GM12878 (cell line): ENCODE measurements around the gene ARMC3. TPM values are rescaled to one million over a fixed set of nuclear protein-coding genes. Genes with fewer than 3 reads are reported as not detected.

Experiments
- ATAC-seq: fragments of 200-7000 bp; cut with Tn5 transposase; 3 replicates; pipeline ENCODE4 v1.9.1; 2020; ENCODE audit warnings: mild to moderate bottlenecking, moderate library complexity
- BruUV-seq: library from RNA; stranded (reverse); fragments of 400-500 nt; replicated peaks from 2 replicates; lab custom pipeline; 2021; lab: Mats Ljungman, UMichigan
- CTCF ChIA-PET: fragments of 300-600 bp; sonication (Branson Sonifier 250); formaldehyde crosslinking; extraction: SDS; loops from one replicate; lab custom pipeline; 2021; ENCODE audit warnings: inconsistent platforms; lab: Yijun Ruan, JAX
- POLR2A ChIA-PET: fragments of 350-600 bp; formaldehyde crosslinking; extraction: SDS; loops from one replicate; lab custom pipeline; 2021; ENCODE audit warnings: inconsistent platforms; lab: Charles Lee
- RAD21 ChIA-PET: fragments of 300-600 bp; sonication (Branson Sonifier 250); formaldehyde crosslinking; loops from one replicate; lab custom pipeline; 2023; ENCODE audit warnings: antibody characterized with exemption; ENCODE audit not compliant: unreplicated experiment; lab: Charles Lee
- SMC1A ChIA-PET: fragments of 300-600 bp; sonication (Branson Sonifier 250); formaldehyde crosslinking; loops from one replicate; lab custom pipeline; 2023; ENCODE audit not compliant: unreplicated experiment, uncharacterized antibody; lab: Charles Lee
- DNase-seq: peaks from one replicate; pipeline ENCODE4 v3.0.0-alpha.2; 2011; ENCODE audit warnings: low read depth, low spot score
- FAIRE-seq: peaks from 3 replicates; lab custom pipeline; 2011; peaks lifted over from hg19 to GRCh38; lab: Jason Lieb, UNC
- H2AFZ ChIP-seq: 2 replicates; pipeline ENCODE4 v1.6.0; 2011; ENCODE audit warnings: low read depth, low read length, control low read depth; ENCODE audit not compliant: control insufficient read depth
- H3K27ac ChIP-seq: 2 replicates; pipeline ENCODE4 v1.5.1; 2011; ENCODE audit warnings: control low read depth; ENCODE audit not compliant: control insufficient read depth, insufficient read depth
- H3K27me3 ChIP-seq, 2 experiments: replicated peaks in 1 of 2; 2 replicates each; pipeline versions ENCODE4 v1.6.0 to v1.6.1; 2011; ENCODE audit warnings: low read length in 1 of 2; ENCODE audit not compliant: control insufficient read depth in 2 of 2, insufficient read depth in 2 of 2
- H3K36me3 ChIP-seq, 2 experiments: 2 replicates each; pipeline ENCODE4 v1.5.1; 2011; ENCODE audit warnings: low read length in 1 of 2; ENCODE audit not compliant: control insufficient read depth in 2 of 2, insufficient read depth in 2 of 2
- H3K4me1 ChIP-seq: 2 replicates; pipeline ENCODE4 v1.6.1; 2011; ENCODE audit warnings: mild to moderate bottlenecking, low read length, moderate library complexity, mixed read lengths; ENCODE audit not compliant: control insufficient read depth, insufficient read depth
- H3K4me2 ChIP-seq: 2 replicates; pipeline ENCODE4 v1.6.0; 2011; ENCODE audit warnings: control low read depth; ENCODE audit not compliant: control insufficient read depth, insufficient read depth
- H3K4me3 ChIP-seq: fragments of 200-600 bp; sonication (generic); 2 replicates; pipeline ENCODE4 v1.5.1; 2016
- H3K79me2 ChIP-seq: 2 replicates; pipeline ENCODE4 v1.6.0; 2011; ENCODE audit warnings: low read length; ENCODE audit not compliant: control insufficient read depth, insufficient read depth
- H3K9ac ChIP-seq: 2 replicates; pipeline ENCODE4 v1.8.0; 2011; ENCODE audit warnings: low read length, control low read depth, mixed read lengths; ENCODE audit not compliant: control insufficient read depth, insufficient read depth
- H3K9me3 ChIP-seq: replicated peaks from 3 replicates; pipeline ENCODE4 v1.5.1; 2011; ENCODE audit warnings: mild to moderate bottlenecking, low read length; ENCODE audit not compliant: control insufficient read depth, insufficient read depth
- H4K20me1 ChIP-seq: 2 replicates; pipeline ENCODE4 v1.6.0; 2011; ENCODE audit not compliant: control insufficient read depth, insufficient read depth
- ATF7 ChIP-seq: fragments of 450-650 bp; IDR thresholded peaks from 2 replicates; pipeline ENCODE4 v1.6.1; 2016; ENCODE audit warnings: low read depth, mild to moderate bottlenecking
- DPF2 ChIP-seq: fragments of 450-650 bp; IDR thresholded peaks from 2 replicates; pipeline ENCODE4 v1.6.1; 2017; ENCODE audit warnings: mild to moderate bottlenecking
- E2F8 ChIP-seq: fragments of 450-650 bp; IDR thresholded peaks from 2 replicates; pipeline ENCODE4 v1.6.1; 2018; ENCODE audit warnings: mild to moderate bottlenecking, low read depth, moderate library complexity; ENCODE audit not compliant: partially characterized antibody
- E4F1 ChIP-seq: fragments of 450-650 bp; IDR thresholded peaks from 2 replicates; pipeline ENCODE4 v1.6.1; 2018; ENCODE audit warnings: borderline replicate concordance, mild to moderate bottlenecking; ENCODE audit not compliant: partially characterized antibody
- FOXK2 ChIP-seq: fragments of 450-650 bp; IDR thresholded peaks from 2 replicates; pipeline ENCODE4 v1.6.1; 2017; ENCODE audit warnings: mild to moderate bottlenecking, moderate library complexity
- HDAC2 ChIP-seq: fragments of 200-600 bp; sonication (generic); IDR thresholded peaks from 2 replicates; pipeline ENCODE4 v1.6.1; 2017
- KLF5 ChIP-seq: fragments of 450-650 bp; IDR thresholded peaks from 2 replicates; pipeline ENCODE4 v1.6.1; 2014; ENCODE audit warnings: mild to moderate bottlenecking; ENCODE audit not compliant: partially characterized antibody
- MEF2A ChIP-seq: IDR thresholded peaks from 2 replicates; pipeline ENCODE4 v1.6.1; 2011; ENCODE audit warnings: low read depth, mild to moderate bottlenecking, low read length, moderate library complexity; ENCODE audit not compliant: insufficient read depth
- NBN ChIP-seq: fragments of 450-650 bp; IDR thresholded peaks from 2 replicates; pipeline ENCODE4 v1.6.1; 2016
- POLR2AphosphoS5 ChIP-seq: IDR thresholded peaks from 2 replicates; pipeline ENCODE4 v1.6.1; 2011; ENCODE audit warnings: mild to moderate bottlenecking, low read length, inconsistent platforms
- RB1 ChIP-seq: fragments of 450-650 bp; formaldehyde crosslinking; IDR thresholded peaks from 2 replicates; pipeline ENCODE4 v1.6.1; 2017; ENCODE audit warnings: mild to moderate bottlenecking, borderline replicate concordance
- RBBP5 ChIP-seq: fragments of 200-600 bp; sonication (generic); conservative IDR thresholded peaks from 2 replicates; pipeline ENCODE4 v1.6.1; 2016
- SUPT20H ChIP-seq: IDR thresholded peaks from 2 replicates; pipeline ENCODE4 v1.6.1; 2011; ENCODE audit warnings: low read depth, mild to moderate bottlenecking, low read length, moderate library complexity, borderline replicate concordance; ENCODE audit not compliant: control insufficient read depth
- YBX1 ChIP-seq: fragments of 450-650 bp; IDR thresholded peaks from 2 replicates; pipeline ENCODE4 v1.6.1; 2016; ENCODE audit warnings: antibody characterized with exemption
- ZBTB33 ChIP-seq: fragments of 450-650 bp; IDR thresholded peaks from 2 replicates; pipeline ENCODE4 v1.6.1; 2017; ENCODE audit warnings: mild to moderate bottlenecking
- ZBTB4 ChIP-seq: fragments of 450-650 bp; formaldehyde crosslinking; IDR thresholded peaks from 2 replicates; pipeline ENCODE4 v1.4.0; 2022; ENCODE audit warnings: mild to moderate bottlenecking, moderate library complexity
- WGBS: methylation state at CpG from one replicate; pipeline ENCODE4 v1.1.6; 2016; ENCODE audit warnings: low lambda C conversion rate; ENCODE audit not compliant: insufficient replicate concordance, insufficient coverage; ENCODE audit errors: missing lambda C conversion rate; 5-methylcytosine and 5-hydroxymethylcytosine counted together
- in situ Hi-C: fragments of 300-500 bp; cut with MboI; formaldehyde crosslinking; loops from 9 replicates; pipeline ENCODE4 v1.14.3; 2018; ENCODE audit warnings: mixed read lengths
- intact Hi-C: fragments of 100-400 bp; cut with micrococcal nuclease; formaldehyde crosslinking; loops from one replicate; pipeline ENCODE4 v1.14.2; 2022; ENCODE audit not compliant: unreplicated experiment
- polyA plus RNA-seq, 11 experiments: library from polyadenylated mRNA; depleted of rRNA in 4 of 11; unstranded in 6 of 11; stranded (reverse) in 5 of 11; fragments of >200 nt; fragmentation: Nextera tagmentation in 4 of 11; fragmentation: Illumina TruSeq in 1 of 11; extraction: Ambion mirVana in 4 of 11; extraction: Trizol in 1 of 11; gene quantifications; 1 replicate in 1 of 11; 2 replicates in 10 of 11; pipeline versions ENCODE4 v1.2.1 to v1.2.3, GENCODE V29; 2011 to 2016; ENCODE audit warnings: inconsistent platforms in 2 of 11, missing spikeins in 2 of 11, low read depth in 1 of 11
- total RNA-seq, 4 experiments: library from RNA; depleted of rRNA in 3 of 4; stranded (reverse); fragments of >200 nt in 3 of 4; fragmentation: Illumina TruSeq in 1 of 4; extraction: Trizol in 1 of 4; gene quantifications; 2 replicates each; pipeline versions ENCODE4 v1.2.1 to v1.2.3, GENCODE V29; 2013 to 2021

ARMC3 gene
- total and polyA plus RNA-seq, 10 of the 15 experiments (the other 5 are each of a cell fraction or from before 2014, with no cell fraction given): 0.01 to 0.06 TPM; not detected in 8

GRCh38 chr10:23079700-23080099 lies 151.8 kb downstream of the ARMC3 start:
- 53% methylated on average over 4 of the region's 4 CpGs for WGBS
- ChIA-PET POLR2A (no interaction called here), CTCF (interaction anchor here (0.8 to 1.8 kb wide), 2 partner anchors 9 to 11 kb away, joined by 3 to 4 read pairs; no protein-coding TSS in a partner anchor), RAD21 (no interaction called here), SMC1A (no interaction called here)
- no peak overlapping the region for H3K9ac ChIP-seq
- DNase-seq: no peak
- ATAC-seq: no peak
- no peak overlapping the region for H3K4me2 ChIP-seq
- BruUV-seq: no TSS peak
- H3K9me3 ChIP-seq: no peaks in the 10 kb centered on the region
- no peak overlapping the region for H3K4me3 ChIP-seq
- H3K27ac ChIP-seq: no peak overlapping the region
- no peaks in the 10 kb centered on the region for H4K20me1 ChIP-seq
- H3K4me1 ChIP-seq: no peaks in the 10 kb centered on the region
- H3K36me3 ChIP-seq: no peaks in the 10 kb centered on the region
- no peaks in the 10 kb centered on the region for H3K79me2 ChIP-seq
- in situ Hi-C loops: no loop called here
- no peak overlapping the region for H2AFZ ChIP-seq
- intact Hi-C loops: loop anchor here (5.0 to 10.0 kb wide), 2 partner anchors 213 to 375 kb away; no protein-coding TSS in a partner anchor
- FAIRE-seq: no peak
- peaks cover 0 to 3% of the 10 kb centered on the region in 2 experiments; a peak in 2 of 4 replicates for H3K27me3 ChIP-seq
- TF ChIP-seq ZBTB33 (no peak), ATF7 (no peak), NBN (no peak), FOXK2 (no peak), E4F1 (no peak), YBX1 (no peak), RB1 (no peak), DPF2 (no peak), ZBTB4 (CRISPR knock-in tag) (no peak), RBBP5 (no peak), MEF2A (no peak), HDAC2 (no peak), SUPT20H (no peak), KLF5 (no peak), POLR2AphosphoS5 (no peak), E2F8 (no peak)
